ENCODE measurements around the gene UNC5A.

UNC5A gene

GRCh38 chr5:176927562-176927961 lies 117.2 kb downstream of the UNC5A start:
- H3K9me3 ChIP-seq (ENCODE audit: control insufficient read depth, low read length), result no peaks in the 10 kb centered on the region
- no peak overlapping the region for H3K4me3 ChIP-seq (ENCODE audit: extremely low read depth, insufficient read depth, low read length, poor library complexity, severe bottlenecking)
- H3K36me3 ChIP-seq (ENCODE audit: control insufficient read depth, insufficient read depth, low read length), result peaks cover 31% of the 10 kb centered on the region
- H3K4me1 ChIP-seq (ENCODE audit: control insufficient read depth, insufficient read depth, low read length, poor library complexity, severe bottlenecking), result no peaks in the 10 kb centered on the region
- 76 to 100% methylated on average over 1 to 2 of the region's 3 CpGs for WGBS, 2 experiments (ENCODE audit: insufficient coverage in 2 of 2)
- H3K27ac ChIP-seq (ENCODE audit: low read depth, low read length, severe bottlenecking), result no peak overlapping the region

DNA sequence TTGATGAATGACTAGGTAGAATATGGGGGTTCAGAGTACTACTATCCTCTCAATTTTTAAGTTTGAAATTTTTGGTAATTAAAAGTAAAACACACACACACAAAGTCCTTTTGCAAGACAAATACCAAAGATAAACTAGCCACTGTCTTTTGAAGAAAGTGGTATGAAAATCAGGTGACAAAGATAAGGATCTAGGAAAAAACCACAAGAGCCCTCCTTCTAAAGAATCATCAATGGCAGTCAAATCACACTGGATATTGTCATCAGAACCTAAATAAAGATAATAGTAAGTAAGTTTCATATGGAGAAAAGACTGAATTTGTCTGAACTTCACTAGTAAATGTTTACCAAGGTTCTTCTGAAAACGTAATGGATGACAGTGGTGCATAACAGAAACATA lies 119.3 kb downstream of the UNC5A start:
- Histone ChIP-seq H3K36me3 (ENCODE audit: control insufficient read depth, insufficient read depth, low read length) (peaks cover 45% of the 10 kb centered on the region), H3K27ac (ENCODE audit: low read depth, low read length, severe bottlenecking) (no peak overlapping the region), H3K9me3 (ENCODE audit: control insufficient read depth, low read length) (no peaks in the 10 kb centered on the region), H3K4me3 (ENCODE audit: extremely low read depth, insufficient read depth, low read length, poor library complexity, severe bottlenecking) (no peak overlapping the region), H3K4me1 (ENCODE audit: control insufficient read depth, insufficient read depth, low read length, poor library complexity, severe bottlenecking) (no peaks in the 10 kb centered on the region)
- WGBS, 2 experiments (ENCODE audit: insufficient coverage in 2 of 2), result no CpG with 5 or more reads among the region's 1 CpG
